Activated CD4-positive, CD25-positive, alpha-beta regulatory T cell treated with anti-CD3 and anti-CD28 coated beads, Interleukin-2, amount 50 U/mL, for 16 hours (primary cell): ENCODE results near the gene TBK1.

Experiments used
- DNase-seq: peaks from one replicate; pipeline ENCODE4 v3.0.0-alpha.2; 2020; ENCODE audit warnings: low read depth, low spot score

TBK1 gene

DNA sequence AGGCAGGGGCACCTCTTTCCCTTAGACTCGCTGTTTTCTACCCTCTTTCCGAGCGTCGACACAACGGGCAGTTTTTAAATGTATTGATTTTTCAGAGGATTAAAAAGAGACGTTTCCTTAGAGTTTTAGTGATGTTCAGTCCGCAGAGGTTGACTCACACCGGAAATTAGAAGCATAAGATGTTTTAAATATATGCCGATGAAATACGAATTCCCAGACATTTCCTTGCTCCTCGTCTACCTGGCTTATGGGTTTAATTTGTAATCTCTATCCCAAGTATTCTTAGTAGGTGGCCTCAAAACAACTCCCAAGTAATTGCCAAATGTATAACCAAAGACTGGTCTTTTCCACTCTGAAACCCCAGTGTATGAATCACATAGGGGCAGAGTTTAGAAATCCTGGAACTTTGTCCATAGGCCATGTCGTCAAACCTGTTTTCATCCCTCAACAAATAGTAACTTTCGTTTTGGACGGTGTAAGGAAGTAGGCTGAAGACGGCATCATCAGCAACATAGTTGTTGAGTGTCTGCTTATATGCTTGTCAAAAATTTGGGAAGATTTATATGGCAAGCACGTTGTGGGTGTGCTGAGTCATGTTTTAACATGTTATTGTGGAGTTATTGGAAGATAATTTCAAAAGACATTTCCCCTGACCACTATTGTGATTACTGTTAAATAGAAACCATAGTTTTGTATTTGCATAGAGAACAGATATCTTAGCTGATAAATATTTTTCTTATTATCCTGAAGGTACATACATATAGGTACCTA is 824 bp downstream of the TBK1 start:
- no peak for DNase-seq

DNA sequence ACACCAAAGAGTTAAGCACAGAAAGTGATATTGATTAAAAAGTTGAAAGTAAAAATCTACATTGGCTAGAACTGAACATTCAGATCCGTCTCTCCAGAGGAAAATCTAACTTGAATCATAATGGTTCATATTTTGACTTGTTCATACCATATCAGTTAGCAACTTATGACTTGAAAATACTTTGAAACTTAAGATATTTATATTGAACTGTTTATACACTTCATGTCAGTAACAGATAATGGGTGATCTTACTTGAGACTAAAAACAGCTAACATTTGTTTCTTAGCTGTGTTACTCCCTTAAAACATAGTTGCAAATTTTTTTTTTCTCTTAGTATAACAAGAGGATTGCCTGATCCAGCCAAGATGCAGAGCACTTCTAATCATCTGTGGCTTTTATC is 3.6 kb downstream of the TBK1 start:
- DNase-seq: no peak

GRCh38 chr12:64456119-64456518 is 4.2 kb downstream of the TBK1 start:
- DNase-seq: no peak

- no peak for DNase-seq
These were observed 5.1 kb downstream of the TBK1 start for GRCh38 chr12:64457032-64457431.

- no peak for DNase-seq
These were observed 5.5 kb downstream of the TBK1 start for GRCh38 chr12:64457466-64457865.

- DNase-seq: no peak
These were observed 6.0 kb downstream of the TBK1 start for GRCh38 chr12:64457923-64458322.

GRCh38 chr12:64459394-64459891 is 7.5 kb downstream of the TBK1 start:
- no peak for DNase-seq

DNA sequence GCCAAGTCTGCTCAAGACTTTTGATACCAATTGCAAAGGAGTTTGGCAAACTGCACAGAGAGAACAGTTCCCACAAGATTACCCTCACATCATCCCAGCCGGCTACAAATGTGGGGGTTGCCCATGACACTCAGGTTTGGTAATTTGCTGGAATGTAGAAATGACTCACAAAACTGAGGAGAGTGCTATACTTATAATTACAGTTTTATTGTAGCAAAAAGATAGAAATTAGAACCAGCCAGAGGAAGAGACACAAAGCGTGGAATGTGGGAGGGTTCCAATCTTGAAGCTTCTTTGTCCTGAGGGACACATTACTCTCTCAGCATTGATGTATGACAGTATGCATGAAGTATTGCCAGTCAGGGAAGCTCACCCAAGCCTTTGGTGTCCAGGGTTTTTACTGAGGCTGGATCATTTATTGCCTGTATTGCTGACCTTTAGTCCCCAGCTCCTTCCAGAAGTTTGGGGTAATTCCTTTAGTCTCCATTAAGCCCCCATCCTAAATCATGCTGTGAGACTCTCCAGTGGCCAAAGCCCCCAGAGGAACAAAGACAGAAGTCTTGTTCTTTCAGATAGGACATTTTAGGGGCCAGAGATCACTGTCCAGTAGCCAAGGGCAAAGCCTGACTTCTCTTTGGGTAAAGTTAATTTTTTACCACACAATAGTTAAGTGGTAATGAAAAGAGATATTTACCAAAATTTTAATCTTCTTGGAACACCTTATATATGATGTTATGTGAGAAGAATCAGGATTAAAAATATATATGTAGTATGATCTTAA is 9.9 kb downstream of the TBK1 start:
- no peak for DNase-seq

DNA sequence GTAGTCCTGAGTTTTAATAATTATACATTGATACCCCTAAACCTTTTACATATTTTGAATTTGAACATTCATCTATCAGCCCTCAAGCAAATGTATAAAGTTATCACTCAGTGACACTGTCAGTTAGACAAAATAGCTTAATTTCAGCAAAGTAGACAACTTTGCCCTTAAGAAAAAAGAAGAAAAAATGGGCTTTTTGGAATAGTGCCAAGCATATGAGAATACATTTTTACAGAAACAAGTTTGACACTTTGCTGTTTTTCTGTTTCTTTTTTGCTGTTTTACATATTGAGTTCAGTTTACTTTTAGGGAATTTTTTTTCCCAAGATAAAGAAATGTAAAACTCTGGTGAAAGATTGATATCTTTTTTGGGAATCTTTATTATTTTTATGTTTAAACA is 14.3 kb downstream of the TBK1 start:
- no peak for DNase-seq

GRCh38 chr12:64468966-64469365 is 17.0 kb downstream of the TBK1 start:
- DNase-seq: no peak

DNA sequence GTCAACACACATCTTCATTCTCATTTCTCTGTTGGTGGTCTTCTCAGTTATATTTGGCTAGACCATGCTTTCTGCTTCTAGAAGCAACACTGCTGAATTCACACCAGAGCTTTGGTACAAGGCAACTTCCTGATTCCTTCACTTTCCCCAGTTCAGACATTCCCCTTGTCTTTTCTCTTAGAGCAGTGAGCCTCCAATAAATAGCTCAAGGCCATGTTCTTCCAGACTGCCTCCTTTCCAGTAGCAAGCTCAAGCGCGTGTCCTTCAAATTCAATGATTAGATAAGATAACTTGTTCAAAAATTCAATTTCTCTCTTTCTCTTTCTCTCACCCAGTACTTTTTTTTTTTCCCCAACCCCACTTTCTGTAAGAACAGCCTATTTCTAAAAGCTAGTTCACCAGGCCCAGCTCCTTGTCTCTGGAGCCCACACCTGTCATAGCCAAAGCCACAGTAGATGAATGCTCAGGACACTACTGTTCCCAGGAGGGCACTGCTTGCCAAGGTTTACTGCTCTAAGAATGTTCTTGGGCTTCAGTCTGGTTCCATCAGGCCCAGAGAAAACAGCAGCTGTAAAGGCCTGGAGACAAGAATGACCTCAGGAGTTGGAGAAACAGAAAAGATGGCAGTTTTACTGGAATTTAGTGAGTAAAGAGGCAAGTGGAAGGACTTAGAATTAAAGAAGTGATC is 17.7 kb downstream of the TBK1 start:
- DNase-seq: no peak

DNA sequence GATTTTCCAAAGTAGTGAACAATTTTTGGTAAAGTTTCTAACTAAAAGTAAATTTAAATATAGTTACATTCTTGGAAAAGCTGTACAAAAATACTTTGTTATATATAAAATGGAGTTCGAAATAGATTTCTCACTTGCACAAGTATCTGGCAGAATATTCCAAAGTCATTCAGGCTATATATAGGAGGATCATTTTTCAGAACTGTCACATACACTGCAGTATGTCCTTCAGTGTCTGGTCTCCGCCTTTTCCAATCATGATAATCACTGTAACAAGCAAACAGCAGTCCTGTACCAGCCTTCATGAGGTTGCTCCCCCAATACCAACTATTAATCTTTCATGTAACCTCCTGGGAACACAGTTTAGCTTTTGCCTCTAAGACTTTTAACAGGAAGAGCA is 18.6 kb downstream of the TBK1 start:
- no peak for DNase-seq

- DNase-seq: no peak
These were observed 21.3 kb downstream of the TBK1 start for GRCh38 chr12:64473176-64473575.

GRCh38 chr12:64475518-64475917 is 23.6 kb downstream of the TBK1 start:
- DNase-seq: no peak

DNA sequence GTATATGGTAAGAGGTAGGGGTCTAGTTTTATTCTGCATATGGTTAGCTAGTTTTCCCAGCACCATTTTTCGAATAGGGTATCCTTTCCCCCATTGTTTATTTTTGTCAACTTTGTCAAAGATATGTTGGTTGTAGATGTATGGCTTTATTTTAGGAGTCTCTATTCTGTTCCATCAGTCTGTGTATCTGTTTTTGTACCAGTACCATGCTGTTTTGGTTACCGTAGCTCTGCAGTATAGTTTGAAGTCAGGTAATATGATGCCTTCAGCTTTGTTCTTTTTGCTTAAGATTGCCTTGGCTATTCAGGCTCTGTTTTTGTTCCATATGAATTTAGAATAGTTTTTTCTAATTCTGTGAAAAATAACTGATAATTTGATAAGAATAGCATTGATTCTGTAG is 24.9 kb downstream of the TBK1 start:
- DNase-seq: no peak

DNA sequence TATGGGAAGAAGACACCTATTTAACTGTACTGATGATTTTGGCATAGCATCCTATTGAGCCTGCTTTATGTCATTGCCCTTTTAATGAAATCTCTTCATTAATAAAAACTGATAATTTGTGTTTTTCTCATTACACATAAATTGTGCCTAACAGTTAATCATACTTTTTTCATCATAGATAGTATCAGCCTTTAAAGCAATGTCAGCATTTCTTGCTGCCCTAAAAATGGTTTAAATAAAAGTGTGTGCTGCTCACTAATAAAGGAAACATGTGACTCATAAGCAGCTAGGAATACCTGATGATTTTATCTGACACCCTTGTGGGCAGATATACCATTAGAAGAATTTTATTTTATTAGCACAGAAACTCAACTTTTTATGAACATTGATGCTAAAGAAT is 26.7 kb downstream of the TBK1 start:
- DNase-seq: no peak

DNA sequence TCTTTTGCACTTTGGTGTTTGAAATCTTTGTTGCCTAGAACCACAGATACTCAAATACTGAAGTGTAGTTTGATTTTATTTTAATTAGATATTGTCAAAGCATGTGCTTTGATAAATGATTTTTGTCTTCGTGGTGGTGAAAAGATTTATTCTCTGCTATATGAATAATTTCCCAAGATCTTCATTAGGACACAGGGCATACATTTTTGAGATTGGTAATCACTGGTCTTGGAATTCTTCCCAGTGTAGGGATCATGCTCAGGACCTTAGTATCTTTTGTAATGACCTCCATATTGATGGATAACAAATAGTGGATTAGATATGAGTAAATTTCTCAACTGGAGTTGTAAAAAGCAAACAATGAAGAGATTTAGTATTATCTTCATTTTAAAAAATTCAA is 28.2 kb downstream of the TBK1 start:
- no peak for DNase-seq

DNA sequence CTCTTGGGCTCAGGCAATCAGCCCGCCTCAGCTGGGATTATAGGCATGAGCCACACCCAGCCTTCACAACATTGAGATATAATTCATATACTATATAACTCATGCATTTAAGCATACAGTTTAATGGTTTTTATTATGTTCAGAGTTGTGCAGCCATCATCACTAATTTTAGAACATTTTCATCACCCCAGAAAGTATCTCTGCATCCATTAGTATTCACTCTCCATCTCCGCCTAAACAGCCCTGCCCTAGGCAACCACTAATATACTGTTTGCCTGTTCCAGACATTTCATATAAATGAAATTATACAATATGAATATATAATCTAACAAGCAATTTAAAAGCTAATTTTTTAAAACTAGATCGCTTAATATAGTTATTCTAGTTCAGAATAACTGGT is 34.7 kb downstream of the TBK1 start:
- DNase-seq: no peak

DNA sequence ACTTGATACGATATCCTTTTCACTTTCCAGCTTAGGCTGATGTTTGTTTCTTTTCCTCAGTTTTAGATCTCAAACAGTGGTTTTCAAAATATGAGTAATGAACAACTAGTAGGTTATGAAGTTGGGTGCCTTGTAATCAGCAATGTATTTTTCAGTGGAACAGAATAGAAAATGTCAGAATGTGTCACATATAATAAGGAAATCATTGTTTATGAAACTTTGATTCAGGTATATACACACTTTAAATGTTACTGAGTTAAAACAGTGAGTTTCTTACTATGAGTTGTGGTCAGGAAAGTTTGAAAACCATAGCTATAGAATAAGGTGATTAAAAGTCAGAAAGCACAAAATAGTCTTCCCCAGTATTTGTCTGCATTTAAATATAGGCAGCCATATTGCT is 39.8 kb downstream of the TBK1 start:
- no peak for DNase-seq

GRCh38 chr12:64493513-64493912 is 41.6 kb downstream of the TBK1 start:
- DNase-seq: no peak

DNA sequence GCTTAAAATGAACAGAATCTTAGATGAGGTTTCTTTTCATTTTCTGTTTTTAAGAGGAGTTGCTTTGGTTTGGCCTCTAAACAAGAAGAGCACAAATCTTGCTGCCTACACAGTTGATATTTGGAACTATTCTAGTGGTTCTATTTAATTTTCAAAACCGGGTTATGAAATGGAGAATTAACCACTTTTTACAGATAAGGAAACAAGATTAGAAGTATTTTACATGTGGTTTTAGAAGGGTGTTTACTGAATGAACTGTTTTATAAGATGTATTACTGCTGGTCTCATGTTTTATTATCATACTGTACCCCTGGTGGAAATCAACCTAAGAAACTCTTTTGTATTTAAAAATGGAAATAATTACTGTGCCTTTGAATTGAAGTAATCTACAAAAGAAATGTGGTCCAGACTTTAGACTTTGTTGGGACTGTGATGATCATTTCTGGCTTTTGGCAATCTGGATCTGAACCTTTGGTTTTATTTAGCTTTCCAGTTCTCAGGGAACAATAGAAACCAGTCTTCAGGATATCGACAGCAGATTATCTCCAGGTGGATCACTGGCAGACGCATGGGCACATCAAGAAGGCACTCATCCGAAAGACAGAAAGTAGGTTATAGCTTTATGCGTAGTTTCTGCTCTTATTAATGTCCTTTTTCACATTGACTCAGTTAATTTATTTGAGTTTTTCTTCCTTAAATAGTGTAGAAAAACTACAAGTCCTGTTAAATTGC is 43.2 kb downstream of the TBK1 start:
- no peak for DNase-seq
